ENCODE data around the gene MRPL48.

The MRPL48 gene

DNA sequence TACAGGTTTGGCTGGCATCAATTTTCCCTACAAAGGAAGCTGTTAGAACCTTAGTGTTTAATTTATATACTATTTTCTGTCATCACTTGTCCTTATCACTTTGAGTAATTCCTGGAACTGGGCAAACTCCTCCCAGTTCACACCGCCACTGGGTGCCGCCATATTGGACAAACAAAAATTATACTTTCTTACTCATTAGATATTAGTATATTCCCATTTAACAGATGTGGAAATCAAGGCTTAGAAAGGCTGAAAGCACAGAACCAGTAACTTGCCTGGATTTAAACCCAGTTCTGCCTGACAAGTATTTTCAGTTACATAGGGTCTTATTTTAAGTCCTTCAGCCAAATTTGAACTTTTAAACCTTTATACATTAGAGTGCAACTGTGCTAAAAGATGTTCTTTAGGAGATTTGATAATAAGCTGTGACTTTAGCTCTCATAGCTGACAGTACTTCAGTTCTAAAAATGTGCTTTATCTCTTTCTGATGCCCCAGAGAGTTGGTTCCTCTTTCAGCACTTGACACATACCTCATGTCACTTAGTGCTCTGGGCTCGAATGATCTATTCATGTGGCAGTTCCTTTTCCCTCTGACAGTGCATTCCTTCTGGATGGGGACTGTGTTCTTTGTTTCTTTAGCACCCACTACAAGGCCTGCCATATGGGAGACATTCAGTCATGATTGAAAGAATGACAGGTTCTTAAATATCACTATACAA is 63.5 kb downstream of the MRPL48 start:
- H3K27ac ChIP-seq (replicated peaks; ENCODE audit: low read length), result no peak overlapping the region
- DNase-seq (ENCODE audit: low spot score), result no peak
- H3K79me1 ChIP-seq (ENCODE audit: low read depth, low read length), result no peaks in the 10 kb centered on the region
- H3K4ac ChIP-seq (ENCODE audit: low read length), result no peak overlapping the region
- peaks cover 1 to 4% of the 10 kb centered on the region in 2 donors for H3K36me3 ChIP-seq (replicated peaks in 1 of 2; ENCODE audit: control insufficient read depth in 2 of 2, insufficient read depth in 2 of 2, low read length in 2 of 2)
- H4K8ac ChIP-seq (ENCODE audit: low read depth, low read length), result no peak overlapping the region
- H3K27me3 ChIP-seq (ENCODE audit: control insufficient read depth in 3 of 3, insufficient read depth in 3 of 3, low read depth in 1 of 3, low read length in 3 of 3), result no peaks in the 10 kb centered on the region
- no peak overlapping the region for H3K14ac ChIP-seq (ENCODE audit: low read length)
- H4K91ac ChIP-seq (ENCODE audit: low read depth, low read length, poor library complexity), result no peak overlapping the region
- H3K9me3 ChIP-seq (replicated peaks in 1 of 2; ENCODE audit: control insufficient read depth in 2 of 2, insufficient read depth in 1 of 2, low read depth in 1 of 2, low read length in 2 of 2), result no peaks in the 10 kb centered on the region
- no peak overlapping the region for H3K4me2 ChIP-seq (ENCODE audit: insufficient read depth, low read length, poor library complexity, severe bottlenecking)
- no peak overlapping the region for H3K9ac ChIP-seq (ENCODE audit: low read depth, low read length, poor library complexity)
- no peak overlapping the region for H2BK5ac ChIP-seq (ENCODE audit: low read length)
- H3K18ac ChIP-seq (ENCODE audit: low read length), result no peak overlapping the region
- no peak overlapping the region for H2BK120ac ChIP-seq (ENCODE audit: low read depth, low read length)
- WGBS, 2 donors (ENCODE audit: extremely low coverage in 2 of 2, insufficient read length in 2 of 2, insufficient replicate concordance in 1 of 2), result no CpG with 5 or more reads among the region's 3 CpGs
- peaks cover 0 to 4% of the 10 kb centered on the region in 2 donors for H3K4me1 ChIP-seq (ENCODE audit: control insufficient read depth in 2 of 2, insufficient read depth in 1 of 2, low read depth in 1 of 2, low read length in 2 of 2)
- no peak overlapping the region for H3K4me3 ChIP-seq (ENCODE audit: low read length in 2 of 2)
- H2BK15ac ChIP-seq (ENCODE audit: low read length), result no peak overlapping the region
- H2AK5ac ChIP-seq (ENCODE audit: low read depth, low read length), result no peak overlapping the region
- no peak overlapping the region for H2AFZ ChIP-seq (ENCODE audit: low read length)
- no peak overlapping the region for H2BK12ac ChIP-seq (ENCODE audit: low read length)
- H3K23ac ChIP-seq (ENCODE audit: low read depth, low read length, poor library complexity), result no peak overlapping the region

DNA sequence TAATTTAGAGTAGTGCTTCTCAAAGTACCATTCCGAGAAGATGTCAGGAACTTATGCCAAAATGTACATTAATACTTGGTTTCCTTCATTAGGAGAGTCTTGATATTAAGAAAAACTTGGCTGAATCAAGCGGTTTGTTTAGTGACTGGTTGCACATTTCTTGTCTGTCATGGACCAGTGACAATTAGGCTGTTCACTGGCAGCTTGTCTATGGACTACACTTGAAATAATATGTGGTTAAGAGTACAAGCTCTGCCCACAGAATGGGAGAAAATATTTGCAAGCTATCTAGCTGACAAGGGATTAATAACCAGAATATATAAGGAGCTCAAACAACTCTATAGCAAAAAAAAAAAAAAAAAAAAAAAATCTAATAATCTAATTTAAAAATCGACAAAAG is 64.4 kb downstream of the MRPL48 start:
- H2BK5ac ChIP-seq (ENCODE audit: low read length), result no peak overlapping the region
- no peak overlapping the region for H3K9ac ChIP-seq (ENCODE audit: low read depth, low read length, poor library complexity)
- H3K14ac ChIP-seq (ENCODE audit: low read length), result no peak overlapping the region
- H3K27me3 ChIP-seq (ENCODE audit: control insufficient read depth in 3 of 3, insufficient read depth in 3 of 3, low read depth in 1 of 3, low read length in 3 of 3), result no peaks in the 10 kb centered on the region
- H3K4ac ChIP-seq (ENCODE audit: low read length), result no peak overlapping the region
- no peak overlapping the region for H3K4me2 ChIP-seq (ENCODE audit: insufficient read depth, low read length, poor library complexity, severe bottlenecking)
- no peak overlapping the region for H4K8ac ChIP-seq (ENCODE audit: low read depth, low read length)
- H3K4me1 ChIP-seq (ENCODE audit: control insufficient read depth in 2 of 2, insufficient read depth in 1 of 2, low read depth in 1 of 2, low read length in 2 of 2), result peaks cover 0 to 7% of the 10 kb centered on the region in 2 donors
- peaks cover 1 to 4% of the 10 kb centered on the region in 2 donors for H3K36me3 ChIP-seq (replicated peaks in 1 of 2; ENCODE audit: control insufficient read depth in 2 of 2, insufficient read depth in 2 of 2, low read length in 2 of 2)
- no peak overlapping the region for H3K18ac ChIP-seq (ENCODE audit: low read length)
- WGBS, 2 donors (ENCODE audit: extremely low coverage in 2 of 2, insufficient read length in 2 of 2, insufficient replicate concordance in 1 of 2), result no CpG with 5 or more reads among the region's 3 CpGs
- H3K23ac ChIP-seq (ENCODE audit: low read depth, low read length, poor library complexity), result no peak overlapping the region
- H2AFZ ChIP-seq (ENCODE audit: low read length), result no peak overlapping the region
- H2AK5ac ChIP-seq (ENCODE audit: low read depth, low read length), result no peak overlapping the region
- H3K9me3 ChIP-seq (replicated peaks in 1 of 2; ENCODE audit: control insufficient read depth in 2 of 2, insufficient read depth in 1 of 2, low read depth in 1 of 2, low read length in 2 of 2), result no peaks in the 10 kb centered on the region
- DNase-seq (ENCODE audit: low spot score), result no peak
- no peak overlapping the region for H3K4me3 ChIP-seq (ENCODE audit: low read length in 2 of 2)
- no peak overlapping the region for H3K27ac ChIP-seq (replicated peaks; ENCODE audit: low read length)
- no peaks in the 10 kb centered on the region for H3K79me1 ChIP-seq (ENCODE audit: low read depth, low read length)
- H2BK12ac ChIP-seq (ENCODE audit: low read length), result no peak overlapping the region
- H2BK15ac ChIP-seq (ENCODE audit: low read length), result no peak overlapping the region
- H2BK120ac ChIP-seq (ENCODE audit: low read depth, low read length), result no peak overlapping the region
- no peak overlapping the region for H4K91ac ChIP-seq (ENCODE audit: low read depth, low read length, poor library complexity)

DNA sequence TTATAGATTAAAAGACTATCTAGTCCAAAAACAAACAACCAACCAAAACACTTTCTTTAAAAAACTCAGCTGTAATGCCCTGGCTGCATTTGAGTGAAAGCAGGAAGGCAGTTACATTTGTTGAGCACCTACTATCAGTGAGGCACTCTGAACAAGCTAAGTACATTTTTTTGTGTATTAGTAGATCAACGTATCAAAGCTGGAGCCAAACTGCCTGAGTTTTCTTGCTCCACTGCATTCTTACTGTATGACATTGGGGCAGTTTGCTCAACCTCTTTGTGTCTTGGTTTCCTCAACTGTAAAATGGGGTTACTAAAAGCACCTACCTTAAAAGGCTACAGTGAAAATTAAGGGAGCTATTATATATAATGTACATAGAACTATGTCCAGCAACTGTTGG is 67.0 kb downstream of the MRPL48 start:
- no peak overlapping the region for H2BK120ac ChIP-seq (ENCODE audit: low read depth, low read length)
- no CpG with 5 or more reads among the region's 1 CpG for WGBS, 2 donors (ENCODE audit: extremely low coverage in 2 of 2, insufficient read length in 2 of 2, insufficient replicate concordance in 1 of 2)
- no peak overlapping the region for H2BK15ac ChIP-seq (ENCODE audit: low read length)
- no peak overlapping the region for H3K4me2 ChIP-seq (ENCODE audit: insufficient read depth, low read length, poor library complexity, severe bottlenecking)
- no peak overlapping the region for H3K9ac ChIP-seq (ENCODE audit: low read depth, low read length, poor library complexity)
- H3K4me3 ChIP-seq (ENCODE audit: low read length in 2 of 2), result no peak overlapping the region
- H3K27ac ChIP-seq (replicated peaks; ENCODE audit: low read length), result no peak overlapping the region
- no peak overlapping the region for H4K8ac ChIP-seq (ENCODE audit: low read depth, low read length)
- no peaks in the 10 kb centered on the region for H3K79me1 ChIP-seq (ENCODE audit: low read depth, low read length)
- no peaks in the 10 kb centered on the region for H3K9me3 ChIP-seq (replicated peaks in 1 of 2; ENCODE audit: control insufficient read depth in 2 of 2, insufficient read depth in 1 of 2, low read depth in 1 of 2, low read length in 2 of 2)
- H3K4ac ChIP-seq (ENCODE audit: low read length), result no peak overlapping the region
- no peak overlapping the region for H2BK5ac ChIP-seq (ENCODE audit: low read length)
- DNase-seq (ENCODE audit: low spot score), result no peak
- H3K27me3 ChIP-seq (ENCODE audit: control insufficient read depth in 3 of 3, insufficient read depth in 3 of 3, low read depth in 1 of 3, low read length in 3 of 3), result no peaks in the 10 kb centered on the region
- H3K36me3 ChIP-seq (replicated peaks in 1 of 2; ENCODE audit: control insufficient read depth in 2 of 2, insufficient read depth in 2 of 2, low read length in 2 of 2), result peaks cover 0 to 6% of the 10 kb centered on the region in 2 donors
- no peak overlapping the region for H3K18ac ChIP-seq (ENCODE audit: low read length)
- no peak overlapping the region for H2AFZ ChIP-seq (ENCODE audit: low read length)
- H3K23ac ChIP-seq (ENCODE audit: low read depth, low read length, poor library complexity), result no peak overlapping the region
- H2AK5ac ChIP-seq (ENCODE audit: low read depth, low read length), result no peak overlapping the region
- H2BK12ac ChIP-seq (ENCODE audit: low read length), result no peak overlapping the region
- H3K4me1 ChIP-seq (ENCODE audit: control insufficient read depth in 2 of 2, insufficient read depth in 1 of 2, low read depth in 1 of 2, low read length in 2 of 2), result peaks cover 0 to 7% of the 10 kb centered on the region in 2 donors
- no peak overlapping the region for H4K91ac ChIP-seq (ENCODE audit: low read depth, low read length, poor library complexity)
- no peak overlapping the region for H3K14ac ChIP-seq (ENCODE audit: low read length)

DNA sequence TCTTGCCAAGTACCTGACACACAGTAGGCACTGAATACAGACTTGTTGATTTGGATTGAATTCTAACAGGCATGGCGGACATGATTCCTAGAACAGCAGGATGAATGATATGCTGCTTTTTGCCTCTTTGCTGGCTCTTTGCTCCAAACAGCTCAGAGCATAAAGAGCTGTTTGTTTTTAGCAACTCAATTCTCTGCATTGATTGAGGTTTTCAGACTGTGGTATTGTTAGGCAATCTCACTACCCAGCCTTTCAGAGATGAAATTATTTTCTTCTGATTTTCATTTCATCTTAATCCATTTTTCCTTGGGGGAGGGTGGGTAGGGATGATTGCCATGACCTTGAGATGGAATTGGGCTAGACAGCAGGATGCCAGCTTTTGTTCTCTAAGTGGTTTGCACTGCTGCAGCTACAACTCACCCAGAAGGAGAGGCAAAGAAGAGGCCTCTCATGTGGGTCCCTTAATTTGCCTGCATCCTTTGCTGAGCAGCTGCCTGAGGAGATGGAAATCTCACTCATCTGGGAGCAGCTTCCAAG is 68.4 kb downstream of the MRPL48 start:
- Histone ChIP-seq H3K4me2 (ENCODE audit: insufficient read depth, low read length, poor library complexity, severe bottlenecking) (no peak overlapping the region), H4K8ac (ENCODE audit: low read depth, low read length) (no peak overlapping the region), H3K23ac (ENCODE audit: low read depth, low read length, poor library complexity) (no peak overlapping the region), H3K9ac (ENCODE audit: low read depth, low read length, poor library complexity) (no peak overlapping the region), H3K14ac (ENCODE audit: low read length) (no peak overlapping the region), H3K4me3 (ENCODE audit: low read length in 2 of 2) (no peak overlapping the region), H3K79me1 (ENCODE audit: low read depth, low read length) (no peaks in the 10 kb centered on the region), H4K91ac (ENCODE audit: low read depth, low read length, poor library complexity) (no peak overlapping the region), H2BK5ac (ENCODE audit: low read length) (no peak overlapping the region), H3K27me3 (ENCODE audit: control insufficient read depth in 3 of 3, insufficient read depth in 3 of 3, low read depth in 1 of 3, low read length in 3 of 3) (no peaks in the 10 kb centered on the region), H2AFZ (ENCODE audit: low read length) (no peak overlapping the region), H3K4ac (ENCODE audit: low read length) (no peak overlapping the region), H3K9me3 (replicated peaks in 1 of 2; ENCODE audit: control insufficient read depth in 2 of 2, insufficient read depth in 1 of 2, low read depth in 1 of 2, low read length in 2 of 2) (no peaks in the 10 kb centered on the region), H2AK5ac (ENCODE audit: low read depth, low read length) (no peak overlapping the region), H3K4me1 (ENCODE audit: control insufficient read depth in 2 of 2, insufficient read depth in 1 of 2, low read depth in 1 of 2, low read length in 2 of 2) (peaks cover 0 to 7% of the 10 kb centered on the region in 2 donors), H2BK15ac (ENCODE audit: low read length) (no peak overlapping the region), H3K27ac (replicated peaks; ENCODE audit: low read length) (peak overlapping the region; percentile 10), H2BK120ac (ENCODE audit: low read depth, low read length) (no peak overlapping the region), H2BK12ac (ENCODE audit: low read length) (no peak overlapping the region), H3K36me3 (replicated peaks in 1 of 2; ENCODE audit: control insufficient read depth in 2 of 2, insufficient read depth in 2 of 2, low read length in 2 of 2) (peaks cover 0 to 20% of the 10 kb centered on the region in 2 donors), H3K18ac (ENCODE audit: low read length) (no peak overlapping the region)
- no peak for DNase-seq (ENCODE audit: low spot score)
- WGBS, 2 donors (ENCODE audit: extremely low coverage in 2 of 2, insufficient read length in 2 of 2, insufficient replicate concordance in 1 of 2), result no CpG with 5 or more reads among the region's 1 CpG
